ENCODE measurements around the gene RIPOR3.
"Not testable (repeated sequence)": the region's sequence is repeated elsewhere in the genome, so short reads cannot be mapped to it uniquely, and the experiment has no call there.

The RIPOR3 gene

GRCh38 chr20:50575865-50576720, 115.2 kb downstream of the RIPOR3 start:
- DNase-seq (ENCODE audit: low read depth in 2 of 2), result peak; percentile 35 to 43

- DNase-seq (ENCODE audit: low read depth in 2 of 2), result no peak
Measured at GRCh38 chr20:50574586-50574985, 116.8 kb downstream of the RIPOR3 start.

GRCh38 chr20:50574108-50574507, 117.2 kb downstream of the RIPOR3 start:
- DNase-seq (ENCODE audit: low read depth in 2 of 2), result no peak

GRCh38 chr20:50572938-50573777, 118.2 kb downstream of the RIPOR3 start:
- no peak for DNase-seq (ENCODE audit: low read depth in 2 of 2)

- no peak for DNase-seq (ENCODE audit: low read depth in 2 of 2)
Measured at GRCh38 chr20:50571466-50571865, 119.9 kb downstream of the RIPOR3 start.

GRCh38 chr20:50569864-50570836, 121.2 kb downstream of the RIPOR3 start:
- no peak for DNase-seq (ENCODE audit: low read depth in 2 of 2)

- not testable (repeated sequence) for DNase-seq (ENCODE audit: low read depth in 2 of 2)
Measured at GRCh38 chr20:50569487-50569863, 121.9 kb downstream of the RIPOR3 start.

GRCh38 chr20:50568549-50568942, 122.8 kb downstream of the RIPOR3 start:
- no peak for DNase-seq (ENCODE audit: low read depth in 2 of 2)

GRCh38 chr20:50567860-50568548, 123.3 kb downstream of the RIPOR3 start:
- DNase-seq (ENCODE audit: low read depth in 2 of 2), result no peak

- no peak for DNase-seq (ENCODE audit: low read depth in 2 of 2)
Measured at GRCh38 chr20:50565871-50566270, 125.5 kb downstream of the RIPOR3 start.

GRCh38 chr20:50565383-50565782, 126.0 kb downstream of the RIPOR3 start:
- DNase-seq (ENCODE audit: low read depth in 2 of 2), result no peak

- DNase-seq (ENCODE audit: low read depth in 2 of 2), result no peak
Measured at GRCh38 chr20:50563133-50563944, 128.0 kb downstream of the RIPOR3 start.

GRCh38 chr20:50562262-50562701, 129.1 kb downstream of the RIPOR3 start:
- no peak for DNase-seq (ENCODE audit: low read depth in 2 of 2)

- DNase-seq (ENCODE audit: low read depth in 2 of 2), result peak in 1 of 2 donors; percentile 10
Measured at GRCh38 chr20:50561379-50562078, 129.8 kb downstream of the RIPOR3 start.

- DNase-seq (ENCODE audit: low read depth in 2 of 2), result no peak
Measured at GRCh38 chr20:50560867-50561266, 130.5 kb downstream of the RIPOR3 start.

- DNase-seq (ENCODE audit: low read depth in 2 of 2), result no peak
Measured at GRCh38 chr20:50559856-50560638, 131.3 kb downstream of the RIPOR3 start.

GRCh38 chr20:50559149-50559548, 132.2 kb downstream of the RIPOR3 start:
- no peak for DNase-seq (ENCODE audit: low read depth in 2 of 2)

GRCh38 chr20:50558483-50558925, 132.8 kb downstream of the RIPOR3 start:
- no peak for DNase-seq (ENCODE audit: low read depth in 2 of 2)

Data from stimulated activated CD8-positive, alpha-beta memory T cell treated with anti-CD3 and anti-CD28 coated beads, Interleukin-7, amount 100 ng/mL, for 1 hour (primary cell).